CD4-positive, alpha-beta T cell treated with Interferon gamma for 1 hour (primary cell): ENCODE results near the gene SLC9A9.
A peak's percentile ranks its signal among the peaks of the same experiment; 100 is the strongest.

Source experiments
- DNase-seq: peaks from one replicate; pipeline ENCODE4 v3.0.0-alpha.2; 2020

The SLC9A9 gene

GRCh38 chr3:143840636-143841035 is 7.6 kb downstream of the SLC9A9 start:
- DNase-seq: no peak

DNA sequence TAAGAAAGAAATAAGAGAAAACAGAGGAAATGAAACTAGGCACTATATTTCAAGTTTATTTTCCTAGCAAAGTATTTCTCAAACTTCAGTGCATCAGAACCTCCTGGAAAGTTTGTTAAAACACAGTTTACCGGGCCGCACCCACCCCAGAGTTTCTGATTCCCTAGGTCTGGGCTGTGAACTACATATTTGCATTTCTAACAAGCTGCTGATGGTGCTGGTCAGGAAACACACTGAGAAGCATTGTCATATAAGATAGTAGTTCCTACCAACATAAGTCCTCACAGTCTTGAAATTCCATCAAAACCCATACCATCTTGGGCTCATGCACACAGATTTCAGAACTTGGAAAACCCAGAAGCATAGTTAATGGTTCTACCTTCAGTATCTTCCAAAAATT is 8.3 kb downstream of the SLC9A9 start:
- DNase-seq: no peak

- DNase-seq: no peak
These were observed 11.2 kb downstream of the SLC9A9 start for GRCh38 chr3:143837076-143837475.

- no peak for DNase-seq
These were observed 13.0 kb downstream of the SLC9A9 start for GRCh38 chr3:143835312-143835711.

DNA sequence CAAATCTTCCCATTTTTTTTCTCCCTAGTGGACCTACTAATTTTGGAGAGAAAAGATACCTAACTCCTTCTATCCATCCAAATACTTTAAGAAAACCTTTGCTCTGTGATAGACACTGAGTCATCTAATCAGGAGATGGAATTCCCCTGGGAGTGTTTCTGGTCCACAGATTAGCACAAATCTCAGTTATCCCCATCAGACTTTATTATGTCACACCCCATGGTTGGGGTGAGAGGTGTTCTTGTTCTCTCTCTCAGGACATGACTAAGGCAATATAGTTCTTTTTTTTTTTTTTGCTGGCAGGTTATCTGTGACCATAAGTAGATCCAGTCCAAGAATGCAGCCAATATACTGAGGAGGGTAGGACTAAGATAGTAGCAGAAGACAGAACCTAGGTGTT is 15.8 kb downstream of the SLC9A9 start:
- no peak for DNase-seq

- no peak for DNase-seq
These were observed 16.3 kb downstream of the SLC9A9 start for GRCh38 chr3:143831994-143832393.

- DNase-seq: no peak
These were observed 17.1 kb downstream of the SLC9A9 start for GRCh38 chr3:143831208-143831607.

DNA sequence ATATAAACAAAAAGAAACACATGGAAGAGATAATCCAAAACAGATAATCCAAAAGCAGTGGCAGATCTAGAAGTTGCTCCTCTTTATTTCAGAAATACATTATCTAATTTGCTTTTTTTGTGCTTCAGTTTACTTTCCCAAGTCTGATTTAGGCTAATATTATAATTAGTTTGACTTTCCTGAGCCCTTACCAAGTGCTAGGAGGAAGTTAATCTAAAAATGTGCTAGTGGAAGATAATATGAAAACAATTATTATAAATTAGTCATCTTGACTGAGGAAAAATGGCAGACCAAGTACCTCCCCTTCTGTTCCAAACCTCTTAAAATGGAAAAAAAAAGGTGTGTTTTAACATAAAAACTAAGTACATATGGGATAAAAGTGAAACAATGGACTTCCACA is 17.5 kb downstream of the SLC9A9 start:
- DNase-seq: no peak

DNA sequence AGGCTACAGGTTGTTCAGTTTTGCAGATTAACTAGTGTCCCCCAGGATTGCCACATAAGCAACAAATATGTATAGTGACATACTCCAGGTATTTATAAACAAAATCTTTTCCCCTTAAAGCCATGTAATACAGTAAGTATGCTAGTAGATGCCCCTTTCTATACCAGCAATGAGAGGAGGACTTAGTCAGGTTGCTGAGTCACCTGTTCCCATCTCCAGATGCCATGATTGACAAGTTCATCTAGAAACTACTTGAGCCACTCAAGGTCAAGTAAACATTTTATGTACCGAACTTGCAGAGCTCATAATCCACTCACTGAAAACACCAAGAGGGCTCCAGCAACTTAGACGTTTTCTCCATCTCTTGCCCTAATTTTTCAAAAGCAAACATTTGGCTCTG is 18.2 kb downstream of the SLC9A9 start:
- DNase-seq: no peak

DNA sequence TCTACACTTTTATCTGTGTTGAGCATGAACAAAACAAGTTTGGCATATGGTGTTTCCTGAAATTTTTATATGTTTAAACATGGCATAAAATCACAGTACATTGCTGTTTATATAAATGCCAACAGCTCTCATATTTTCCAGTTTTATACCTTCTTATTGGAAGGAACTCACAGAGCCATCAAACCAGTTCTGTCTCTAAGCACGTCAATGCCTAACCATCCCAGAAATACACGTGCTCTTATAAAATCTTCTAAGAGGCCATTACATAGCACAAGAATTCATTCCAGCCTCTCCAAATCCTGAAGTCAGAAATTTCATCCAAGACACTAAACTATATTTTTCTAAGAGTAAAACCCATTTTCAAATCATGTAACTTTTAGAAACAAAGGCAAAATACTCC is 20.8 kb downstream of the SLC9A9 start:
- DNase-seq: no peak

- peak; percentile 14 for DNase-seq
These were observed 22.0 kb downstream of the SLC9A9 start for GRCh38 chr3:143826296-143826695.

GRCh38 chr3:143825513-143825912 is 22.8 kb downstream of the SLC9A9 start:
- DNase-seq: no peak

DNA sequence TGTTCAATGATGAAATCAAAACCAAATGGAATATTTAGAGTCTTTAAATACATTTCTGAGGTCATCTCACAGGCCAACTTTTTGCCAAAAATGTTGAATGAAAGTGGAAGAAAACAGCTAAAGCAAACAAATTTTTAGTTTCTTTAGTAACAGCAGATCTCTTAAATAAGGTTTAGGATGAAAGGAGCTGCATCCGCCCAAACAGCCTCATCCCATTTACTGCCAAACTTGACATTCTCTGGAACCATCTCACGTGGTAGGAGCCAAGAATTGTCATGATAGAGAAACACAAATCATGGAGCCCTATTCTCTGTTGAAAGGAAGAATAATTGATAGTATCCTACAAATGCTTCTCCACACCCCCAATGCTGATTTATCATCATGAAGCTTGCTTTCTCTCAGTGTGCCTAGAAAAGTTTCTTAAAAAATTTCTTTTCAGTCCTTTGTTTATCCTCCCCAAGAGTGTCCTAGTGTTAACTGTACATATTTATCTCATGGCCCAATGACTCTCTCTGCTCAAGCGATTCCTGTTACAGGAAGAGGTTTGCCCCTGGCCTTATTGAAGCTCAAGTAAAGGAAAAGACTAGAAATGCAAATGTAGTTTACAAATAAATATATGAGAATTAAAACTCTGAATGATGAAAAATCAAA is 23.4 kb downstream of the SLC9A9 start:
- DNase-seq: no peak

DNA sequence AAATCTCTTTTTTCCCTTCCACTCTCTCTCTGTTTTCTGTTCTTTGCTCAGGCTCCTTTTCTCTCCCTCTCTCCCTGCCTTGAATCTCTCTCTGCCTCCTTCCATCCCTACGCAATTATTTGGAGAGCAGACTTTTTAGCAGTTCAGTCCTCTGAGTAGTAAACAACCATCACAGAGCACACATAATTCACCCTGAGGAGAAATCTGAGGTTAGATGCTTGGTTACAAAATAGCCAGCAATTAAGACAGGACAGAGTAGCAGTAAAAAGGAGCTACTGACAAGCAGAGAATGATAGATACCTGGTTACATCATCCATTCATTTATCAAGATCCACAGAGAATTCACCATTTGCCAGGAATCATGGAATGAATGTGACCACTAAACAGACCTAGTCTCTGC is 25.5 kb downstream of the SLC9A9 start:
- no peak for DNase-seq

GRCh38 chr3:143822374-143822773 is 25.9 kb downstream of the SLC9A9 start:
- no peak for DNase-seq

DNA sequence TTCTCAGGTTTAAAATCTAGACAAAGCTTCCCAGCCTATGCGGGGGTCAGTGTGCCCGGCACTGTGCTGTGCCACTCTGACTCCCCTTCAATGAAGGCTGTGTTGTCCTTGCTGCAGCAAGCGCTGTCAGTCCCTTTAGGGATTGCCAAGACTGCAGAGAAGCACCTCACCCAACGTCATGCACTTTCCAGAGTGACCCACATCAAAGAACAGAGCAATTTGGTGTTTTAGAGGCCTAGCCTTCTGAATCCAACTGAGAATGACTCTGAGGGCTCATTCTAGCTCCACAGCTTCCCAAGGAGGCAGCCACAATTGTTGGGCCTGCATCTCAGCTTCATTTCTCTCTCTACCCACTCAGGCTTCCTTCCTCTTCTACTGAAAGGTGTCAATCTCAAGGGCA is 26.4 kb downstream of the SLC9A9 start:
- DNase-seq: no peak

- no peak for DNase-seq
These were observed 27.6 kb downstream of the SLC9A9 start for GRCh38 chr3:143820466-143821221.

GRCh38 chr3:143819890-143820289 is 28.4 kb downstream of the SLC9A9 start:
- DNase-seq: no peak

DNA sequence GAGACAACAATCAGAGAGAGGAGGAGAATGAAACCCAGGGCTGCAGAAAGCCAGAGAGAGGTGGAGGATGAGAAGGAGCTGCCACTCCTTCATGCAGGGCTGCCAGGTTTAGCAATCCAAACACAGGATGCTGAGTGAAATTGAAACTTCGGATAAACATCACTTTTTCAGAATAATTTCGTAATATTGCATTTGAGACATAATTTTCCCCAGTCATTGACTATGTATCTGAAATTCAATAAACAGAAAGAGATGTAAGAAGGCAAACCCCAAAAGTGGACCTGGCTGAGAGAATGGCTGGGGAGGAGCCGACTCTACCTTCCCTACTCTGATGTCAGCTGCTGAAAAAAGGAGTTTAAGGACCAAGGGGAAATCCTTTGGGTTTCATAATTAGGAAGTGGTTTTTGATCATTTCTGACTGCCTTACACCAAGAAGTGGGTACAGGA is 33.8 kb downstream of the SLC9A9 start:
- DNase-seq: peak; percentile 9

DNA sequence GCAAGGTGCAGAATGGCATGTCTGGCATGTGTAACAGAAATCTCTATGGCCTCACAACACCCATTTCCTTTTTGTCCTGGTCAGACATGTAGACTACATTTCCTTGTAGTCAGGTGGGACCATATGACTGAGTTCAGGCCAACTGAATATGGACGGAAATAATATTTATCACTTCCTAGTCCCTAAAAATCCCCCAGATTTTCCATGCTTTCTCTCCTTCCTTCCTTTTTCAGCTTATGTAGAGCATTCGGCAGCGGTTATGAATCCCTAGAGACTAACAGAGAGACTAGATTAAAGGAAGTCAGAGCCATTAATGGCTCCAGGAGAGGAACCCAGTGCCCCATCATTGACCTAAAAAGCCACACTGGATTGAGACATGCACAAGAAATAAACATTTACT is 35.8 kb downstream of the SLC9A9 start:
- no peak for DNase-seq

DNA sequence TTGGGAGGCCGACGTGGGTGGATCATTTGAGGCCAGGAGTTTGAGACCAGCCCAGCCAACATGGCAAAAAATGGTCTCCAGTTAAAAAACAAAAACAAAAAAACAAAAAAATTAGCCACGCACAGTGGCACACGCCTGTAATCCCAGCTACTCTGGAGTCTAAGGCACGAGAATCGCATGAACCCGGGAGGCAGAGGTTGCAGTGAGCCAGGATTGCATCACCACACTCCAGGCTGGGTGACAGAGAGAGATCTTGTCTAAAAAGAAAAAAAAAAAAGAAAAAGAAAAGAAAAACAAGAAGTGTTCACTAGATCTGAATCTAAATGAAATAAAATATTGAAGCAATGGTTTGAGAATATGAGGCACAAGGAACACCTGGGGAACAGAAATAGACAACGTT is 36.7 kb downstream of the SLC9A9 start:
- DNase-seq: no peak

DNA sequence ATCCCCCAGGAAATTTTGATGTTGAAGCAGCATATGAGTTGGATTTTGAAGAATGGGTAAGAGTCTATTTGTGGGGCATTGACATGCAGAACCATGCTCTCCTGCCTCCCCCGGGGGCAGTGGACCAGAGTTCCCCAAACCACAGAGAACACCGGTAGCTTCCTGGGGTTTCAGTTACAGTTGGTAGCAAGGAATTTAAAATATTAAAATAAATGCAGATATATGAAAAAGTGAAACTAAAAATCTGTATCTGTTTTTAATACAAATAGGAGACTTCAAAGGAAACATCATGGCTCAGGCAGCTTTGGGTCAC is 37.4 kb downstream of the SLC9A9 start:
- DNase-seq: no peak

- DNase-seq: no peak
These were observed 37.9 kb downstream of the SLC9A9 start for GRCh38 chr3:143810166-143810952.

DNA sequence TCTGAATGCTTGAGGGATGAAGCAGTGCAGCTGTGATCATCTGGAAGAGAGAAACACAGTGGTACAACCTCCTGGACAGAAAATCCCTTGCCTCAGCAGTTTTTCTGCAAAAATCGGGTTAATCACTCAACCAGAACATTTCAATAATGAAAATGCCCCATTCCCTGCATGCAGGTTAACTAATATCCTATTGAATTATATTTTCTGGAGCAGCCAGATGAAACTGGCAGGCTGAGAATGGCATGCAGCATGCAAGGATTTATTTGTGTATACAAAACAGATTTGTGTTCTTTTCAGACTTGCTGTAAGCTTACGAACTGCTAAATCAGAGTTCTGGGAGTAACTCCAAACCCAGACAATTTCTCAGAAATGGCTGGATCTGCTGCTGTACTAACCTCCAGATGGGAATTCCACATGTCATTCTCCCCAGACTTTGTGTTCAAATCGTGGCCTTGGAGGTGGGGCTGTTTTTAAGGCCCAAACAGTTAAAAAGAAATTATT is 39.1 kb downstream of the SLC9A9 start:
- DNase-seq: no peak
